ENCODE data around the gene MACC1. TPM values are rescaled to one million over a fixed set of nuclear protein-coding genes. Genes with fewer than 3 reads are reported as not detected.
"Not testable (repeated sequence)": the region's sequence is repeated elsewhere in the genome, so short reads cannot be mapped to it uniquely, and the experiment has no call there.

Gene MACC1
- total RNA-seq, 1 donor from 2014 or later, result 24.7 TPM

DNA sequence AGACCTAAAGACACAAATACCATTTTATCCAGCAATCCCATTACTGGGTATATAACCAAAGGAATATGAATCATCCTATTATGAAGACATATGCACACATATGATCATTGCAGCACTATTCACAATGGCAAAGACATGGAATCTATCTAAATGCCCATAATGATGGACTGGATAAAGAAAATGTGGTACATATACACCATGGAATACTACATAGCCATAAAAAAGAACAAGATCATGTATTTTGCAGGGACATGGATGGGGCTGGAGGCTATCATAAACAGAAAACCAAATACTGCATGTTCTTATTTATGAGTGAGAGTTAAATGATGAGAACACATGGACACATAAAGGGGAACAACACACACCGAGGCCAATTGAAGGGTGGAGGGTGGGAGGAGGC lies 3.8 kb downstream of the MACC1 start:
- Histone ChIP-seq H3K27ac (no peak overlapping the region), H3K4me1 (peaks cover 9% of the 10 kb centered on the region), H3K27me3 (ENCODE audit: low read depth) (no peaks in the 10 kb centered on the region), H3K36me3 (no peaks in the 10 kb centered on the region), H3K4me3 (no peak overlapping the region), H3K9me3 (no peaks in the 10 kb centered on the region)
- intact Hi-C loops (cut with DNase I), result no loop called here
- DNase-seq (no peak), ATAC-seq (no peak)
- TF ChIP-seq CTCF (IDR thresholded peaks at IDR 0.05), result no peak

- intact Hi-C loops (cut with DNase I), result no loop called here
- no peaks in the 10 kb centered on the region for H3K36me3 ChIP-seq
- no peak overlapping the region for H3K27ac ChIP-seq
- H3K4me3 ChIP-seq, result no peak overlapping the region
- DNase-seq (no peak), ATAC-seq (no peak)
- no peaks in the 10 kb centered on the region for H3K27me3 ChIP-seq (ENCODE audit: low read depth)
- TF ChIP-seq CTCF (IDR thresholded peaks at IDR 0.05), result no peak
- H3K9me3 ChIP-seq, result no peaks in the 10 kb centered on the region
- no peaks in the 10 kb centered on the region for H3K4me1 ChIP-seq
Measured at GRCh38 chr7:20211376-20211775, 5.8 kb downstream of the MACC1 start.

GRCh38 chr7:20208651-20209307 lies 8.4 kb downstream of the MACC1 start:
- Histone ChIP-seq H3K27ac (no peak overlapping the region), H3K27me3 (ENCODE audit: low read depth) (no peaks in the 10 kb centered on the region), H3K4me1 (no peaks in the 10 kb centered on the region), H3K36me3 (no peaks in the 10 kb centered on the region), H3K9me3 (no peaks in the 10 kb centered on the region), H3K4me3 (no peak overlapping the region)
- ATAC-seq (no peak), DNase-seq (no peak)
- no peak for TF ChIP-seq CTCF (IDR thresholded peaks at IDR 0.05)
- intact Hi-C loops (cut with DNase I), result no loop called here

DNA sequence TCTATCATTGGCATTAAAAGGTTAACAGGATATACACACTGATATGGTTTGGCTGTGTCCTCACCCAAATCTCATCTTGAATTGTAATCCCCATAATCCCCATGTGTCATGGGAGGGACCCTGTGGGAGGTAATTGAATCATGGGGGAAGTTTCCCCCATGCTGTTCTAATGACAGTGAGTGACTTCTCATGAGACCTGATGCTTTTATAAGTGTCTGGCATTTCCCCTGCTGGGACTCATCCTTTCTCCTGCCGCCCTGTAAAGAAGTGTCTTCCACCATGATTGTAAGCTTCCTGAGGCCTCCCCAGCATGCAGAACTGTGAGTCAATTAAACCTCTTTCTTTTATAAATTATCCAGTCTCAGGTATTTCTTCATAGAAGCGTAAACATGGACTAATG lies 9.4 kb downstream of the MACC1 start:
- DNase-seq; H3K27ac ChIP-seq; H3K4me3 ChIP-seq; H3K4me1 ChIP-seq; H3K27me3 ChIP-seq (ENCODE audit: low read depth); H3K9me3 ChIP-seq; intact Hi-C loops (cut with DNase I); H3K36me3 ChIP-seq; ATAC-seq: not testable (repeated sequence)

- TF ChIP-seq CTCF (IDR thresholded peaks at IDR 0.05), result no peak
- DNase-seq, result no peak
- no peaks in the 10 kb centered on the region for H3K36me3 ChIP-seq
Measured at GRCh38 chr7:20206104-20206896, 10.9 kb downstream of the MACC1 start.

DNA sequence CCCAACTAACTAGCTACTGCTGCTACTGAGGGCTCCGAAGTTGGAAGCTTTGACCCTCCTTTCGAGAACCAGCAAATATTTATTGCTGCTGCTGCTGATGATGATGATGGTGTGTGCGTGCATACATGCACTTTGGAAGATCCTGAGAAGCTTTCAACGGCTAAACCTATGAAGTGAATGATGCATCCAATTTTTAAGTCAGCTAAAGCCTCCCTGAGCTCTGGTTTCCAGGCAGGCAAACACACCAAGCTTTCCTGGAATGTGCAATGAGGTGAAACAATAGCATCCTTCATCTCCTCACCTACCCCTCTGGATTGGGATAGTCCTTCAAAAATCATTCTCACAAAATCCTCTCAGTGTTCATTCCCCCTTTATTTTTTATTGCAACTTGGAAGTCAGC lies 13.9 kb downstream of the MACC1 start:
- no peak overlapping the region for H3K27ac ChIP-seq
- DNase-seq (no peak), ATAC-seq (no peak)
- peaks cover 17% of the 10 kb centered on the region for H3K4me1 ChIP-seq
- H3K9me3 ChIP-seq, result no peaks in the 10 kb centered on the region
- no peak for TF ChIP-seq CTCF (IDR thresholded peaks at IDR 0.05)
- H3K27me3 ChIP-seq (ENCODE audit: low read depth), result no peaks in the 10 kb centered on the region
- no peaks in the 10 kb centered on the region for H3K36me3 ChIP-seq
- no peak overlapping the region for H3K4me3 ChIP-seq
- intact Hi-C loops (cut with DNase I), result no loop called here

More at GRCh38 chr7:20206104-20206896, 10.9 kb downstream of the MACC1 start:
- H3K27ac ChIP-seq, result no peak overlapping the region
- no peaks in the 10 kb centered on the region for H3K27me3 ChIP-seq (ENCODE audit: low read depth)
- intact Hi-C loops (cut with DNase I), result no loop called here
- H3K9me3 ChIP-seq, result no peaks in the 10 kb centered on the region
- ATAC-seq, result no peak
- peaks cover 8% of the 10 kb centered on the region for H3K4me1 ChIP-seq
- no peak overlapping the region for H3K4me3 ChIP-seq

Measured in lower lobe of right lung (tissue), 2 donors.